Tibial nerve (tissue), 4 donors: ENCODE data around the gene LGI4.

Experiments
- CTCF ChIP-seq, 5 experiments: fragments of 200-600 bp in 3 of 5; fragments of 450-650 bp in 2 of 5; sonication (generic) in 3 of 5; IDR thresholded peaks; one replicate each; pipeline ENCODE4 v1.5.1; 2016 to 2019; ENCODE audit warnings: antibody characterized with exemption in 5 of 5, mild to moderate bottlenecking in 3 of 5, moderate library complexity in 2 of 5
- EP300 ChIP-seq, 2 donors: sonication (generic); formaldehyde crosslinking; IDR thresholded peaks; one replicate each; pipeline ENCODE4 v1.6.1; 2017; ENCODE audit warnings: antibody characterized with exemption in 2 of 2, mild to moderate bottlenecking in 1 of 2
- POLR2A ChIP-seq, 2 donors: fragments of 450-650 bp; IDR thresholded peaks; one replicate each; pipeline ENCODE4 v1.6.1; 2017; ENCODE audit warnings: antibody characterized with exemption in 2 of 2, mild to moderate bottlenecking in 2 of 2, moderate library complexity in 2 of 2

- TF ChIP-seq POLR2A (IDR thresholded peaks at IDR 0.05): peak; percentile 92 to 99
- TF ChIP-seq CTCF (IDR thresholded peaks at IDR 0.05): peak in 2 of 5 experiments; percentile 26 to 50
- peak; percentile 68 to 100 for TF ChIP-seq EP300 (IDR thresholded peaks at IDR 0.05)
These were observed 10.5 kb downstream of the LGI4 start for GRCh38 chr19:35124098-35125060.
